Testis (tissue), 5 donors: ENCODE measurements around the gene FDXR. TPM values are rescaled to one million over a fixed set of nuclear protein-coding genes. Genes with fewer than 3 reads are reported as not detected.
A peak's percentile ranks its signal among the peaks of the same experiment; 100 is the strongest.

Experiments
- DNase-seq: peaks from one replicate; pipeline ENCODE4 v3.0.0-alpha.2; 2019
- H3K27ac ChIP-seq, 2 donors: fragments of 200-600 bp; sonication (generic); one replicate each; pipeline ENCODE4 v1.5.1; 2019
- H3K27me3 ChIP-seq: fragments of 200-600 bp; sonication (generic); one replicate; pipeline ENCODE4 v1.5.1; 2019
- H3K36me3 ChIP-seq: fragments of 200-600 bp; sonication (generic); one replicate; pipeline ENCODE4 v1.5.1; 2017; ENCODE audit warnings: low read depth; ENCODE audit errors: missing control alignments
- H3K4me1 ChIP-seq: fragments of 200-600 bp; sonication (generic); one replicate; pipeline ENCODE4 v1.5.1; 2019
- H3K4me3 ChIP-seq, 2 donors: fragments of 200-600 bp; sonication (generic); one replicate each; pipeline ENCODE4 v1.5.1; 2017 to 2019
- H3K9me3 ChIP-seq: fragments of 200-600 bp; sonication (generic); one replicate; pipeline ENCODE4 v1.5.1; 2017
- CTCF ChIP-seq, 3 experiments: fragments of 450-650 bp in 2 of 3; fragments of 200-600 bp in 1 of 3; sonication (generic) in 1 of 3; IDR thresholded peaks; one replicate each; pipeline ENCODE4 v1.5.1; 2016 to 2019; ENCODE audit warnings: antibody characterized with exemption in 3 of 3, mild to moderate bottlenecking in 2 of 3, moderate library complexity in 1 of 3
- POLR2A ChIP-seq: fragments of 450-650 bp; IDR thresholded peaks from one replicate; pipeline ENCODE4 v1.6.1; 2017; ENCODE audit warnings: antibody characterized with exemption, mild to moderate bottlenecking, moderate library complexity
- WGBS, 2 donors: methylation state at CpG; one replicate each; pipeline ENCODE4 v1.1.5; 2018; 5-methylcytosine and 5-hydroxymethylcytosine counted together
- intact Hi-C: fragments of 100-400 bp; cut with DNase I; formaldehyde crosslinking; loops from one replicate; pipeline ENCODE4 v1.15.1; 2023; ENCODE audit warnings: low total_unique reads
- long read RNA-seq, 2 donors: transcript quantifications; one replicate each; lab custom pipeline, GENCODE V29; 2026
- polyA plus RNA-seq: library from polyadenylated mRNA; stranded (reverse); fragments of 350-450 nt; fragmentation: Illumina TruSeq; extraction: RNeasy Lipid Tissue Mini Kit (QIAGEN cat#74804); gene quantifications from one replicate; pipeline ENCODE4 v1.2.3, GENCODE V29; 2014; ENCODE audit warnings: low read depth, low replicate concordance; ENCODE audit not compliant: insufficient read depth
- total RNA-seq, 2 donors: library from RNA; depleted of rRNA; stranded (reverse); fragments of >200 nt; gene quantifications; one replicate each; pipeline ENCODE4 v1.2.3, GENCODE V29; 2016

Gene FDXR
- 100 to 1,000 TPM; 204 to 216 TPM for total RNA-seq
- polyA plus RNA-seq, result 97.1 TPM
- long read RNA-seq, donor 1, transcript FDXR-201 (12 exons, 1,875 nt), result major isoform, 44 of 78 reads
- long read RNA-seq, donor 1, partial matches to known transcripts, result 27 of 78 reads
- long read RNA-seq, donor 1, other reads (novel, unspliced or antisense), result 6 of 78 reads
- long read RNA-seq, donor 2, transcript FDXR-201 (12 exons, 1,875 nt), result major isoform, 38 of 52 reads
- long read RNA-seq, donor 2, partial matches to known transcripts, result 0 of 52 reads
- long read RNA-seq, donor 2, other reads (novel, unspliced or antisense), result 12 of 52 reads

DNA sequence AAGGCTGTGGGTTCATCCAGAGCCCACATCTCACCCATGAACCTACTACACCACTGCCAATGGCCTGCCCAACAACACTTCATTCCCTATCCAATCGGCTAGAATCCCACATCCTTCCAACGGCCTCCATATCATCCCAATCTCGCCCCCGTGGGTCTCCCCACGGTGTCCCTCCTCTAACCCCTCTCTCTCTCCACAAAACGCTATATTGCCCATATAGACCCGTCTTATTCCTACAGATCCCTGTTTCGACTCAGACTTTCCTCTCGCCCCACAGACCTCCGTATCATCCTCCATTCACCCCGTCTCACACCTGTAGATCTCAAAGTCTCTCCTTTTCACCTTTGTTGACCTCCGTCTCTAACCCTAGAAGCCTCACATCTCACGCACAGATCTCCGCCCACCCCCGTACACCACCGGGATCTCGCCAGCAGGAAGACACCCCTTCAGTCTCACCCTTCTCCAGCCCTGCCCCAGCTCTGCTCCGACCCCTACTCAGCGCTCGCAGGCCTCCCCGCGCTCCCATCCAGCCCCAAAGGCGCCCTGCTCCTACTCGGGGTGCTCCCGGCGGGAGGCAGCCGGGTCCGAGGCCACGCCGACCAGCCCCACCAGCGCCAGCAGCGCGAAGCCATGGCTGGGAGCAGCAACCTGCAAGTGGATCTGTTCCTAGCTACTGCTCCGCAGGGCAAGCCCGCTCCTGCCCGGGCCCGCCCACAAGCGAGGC is at the start of gene FDXR:
Gene FDXR (minus strand): TSS at position 682 of the 724 bp plus-strand sequence. CDS start 50 bp downstream, at position 632.
- Histone ChIP-seq H3K36me3 (no peaks in the 10 kb centered on the region), H3K27me3 (no peaks in the 10 kb centered on the region), H3K4me1 (peaks cover 35% of the 10 kb centered on the region), H3K4me3 (peak within 1 kb of the TSS; percentile 74 to 89), H3K27ac (peak within 1 kb of the TSS; percentile 76 to 91), H3K9me3 (no peaks in the 10 kb centered on the region)
- TF ChIP-seq POLR2A (no peak), CTCF (IDR thresholded peaks at IDR 0.05) (no peak)
- intact Hi-C loops, result no loop called here
- WGBS, 2 donors, result 7% methylated on average over 22 to 30 of the region's 38 CpGs
- DNase-seq, result no peak

DNA sequence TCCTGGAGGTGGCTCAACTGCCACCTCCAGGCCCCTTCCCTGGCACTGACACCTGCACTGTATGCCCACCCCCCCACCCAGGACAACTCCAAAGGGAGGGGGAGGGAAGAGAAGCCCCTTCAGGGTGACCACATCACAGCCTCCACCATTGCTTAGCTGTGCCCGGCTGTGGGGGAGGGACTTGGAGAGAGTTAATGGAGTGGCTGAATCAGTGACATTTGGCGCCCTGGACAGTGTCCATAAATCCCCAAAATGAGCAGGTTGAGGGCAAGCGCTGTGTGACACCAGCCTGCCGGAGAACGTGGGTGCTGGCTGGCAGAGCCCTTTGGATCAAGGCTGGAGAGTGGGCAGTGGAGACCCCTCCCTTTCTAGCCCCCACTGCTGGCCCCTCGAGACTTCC is 49.4 kb upstream of the FDXR start:
- H3K36me3 ChIP-seq, result no peaks in the 10 kb centered on the region
- H3K27ac ChIP-seq, result no peak overlapping the region
- 67% methylated on average over 6 of the region's 6 CpGs for WGBS, 2 donors
- TF ChIP-seq POLR2A (no peak), CTCF (IDR thresholded peaks at IDR 0.05) (no peak)
- H3K9me3 ChIP-seq, result no peaks in the 10 kb centered on the region
- no peak for DNase-seq
- H3K4me1 ChIP-seq, result peaks cover 20% of the 10 kb centered on the region
- H3K4me3 ChIP-seq, result no peak overlapping the region
- H3K27me3 ChIP-seq, result no peaks in the 10 kb centered on the region
- intact Hi-C loops, result no loop called here

- Histone ChIP-seq H3K4me3 (no peak overlapping the region), H3K27ac (no peak overlapping the region), H3K4me1 (peaks cover 20% of the 10 kb centered on the region), H3K9me3 (no peaks in the 10 kb centered on the region), H3K36me3 (no peaks in the 10 kb centered on the region), H3K27me3 (no peaks in the 10 kb centered on the region)
- no peak for TF ChIP-seq POLR2A
- no peak for TF ChIP-seq CTCF (IDR thresholded peaks at IDR 0.05)
- WGBS, 2 donors, result 80 to 100% methylated on average over 1 of the region's 2 CpGs
- intact Hi-C loops, result no loop called here
- no peak for DNase-seq
Observed at GRCh38 chr17:74921769-74922168, 49.0 kb upstream of the FDXR start.

- H3K4me3 ChIP-seq, result no peak overlapping the region
- H3K4me1 ChIP-seq, result peaks cover 20% of the 10 kb centered on the region
- H3K27me3 ChIP-seq, result no peaks in the 10 kb centered on the region
- H3K36me3 ChIP-seq, result no peaks in the 10 kb centered on the region
- no peak for DNase-seq
- intact Hi-C loops, result no loop called here
- no peak for TF ChIP-seq POLR2A
- no peak for TF ChIP-seq CTCF (IDR thresholded peaks at IDR 0.05)
- no peaks in the 10 kb centered on the region for H3K9me3 ChIP-seq
- WGBS, 2 donors, result 46 to 55% methylated on average over 15 to 19 of the region's 19 CpGs
- no peak overlapping the region for H3K27ac ChIP-seq
Observed at GRCh38 chr17:74921026-74921681, 48.4 kb upstream of the FDXR start.
